Hindlimb muscle (tissue), 1 donor: ENCODE data around the gene PUS7. TPM values are rescaled to one million over a fixed set of nuclear protein-coding genes. Genes with fewer than 3 reads are reported as not detected.
"Not testable (repeated sequence)": the region's sequence is repeated elsewhere in the genome, so short reads cannot be mapped to it uniquely, and the experiment has no call there.

ENCODE experiments used
- DNase-seq: peaks from one replicate; pipeline ENCODE4 v3.0.0-alpha.2; 2013
- polyA plus RNA-seq: library from polyadenylated mRNA; unstranded; fragments of 120-200 nt; gene quantifications from one replicate; pipeline ENCODE4 v1.2.1, GENCODE V29; 2013; ENCODE audit not compliant: insufficient read length

The PUS7 gene
- polyA plus RNA-seq, 1 donor, result 12.6 TPM

DNA sequence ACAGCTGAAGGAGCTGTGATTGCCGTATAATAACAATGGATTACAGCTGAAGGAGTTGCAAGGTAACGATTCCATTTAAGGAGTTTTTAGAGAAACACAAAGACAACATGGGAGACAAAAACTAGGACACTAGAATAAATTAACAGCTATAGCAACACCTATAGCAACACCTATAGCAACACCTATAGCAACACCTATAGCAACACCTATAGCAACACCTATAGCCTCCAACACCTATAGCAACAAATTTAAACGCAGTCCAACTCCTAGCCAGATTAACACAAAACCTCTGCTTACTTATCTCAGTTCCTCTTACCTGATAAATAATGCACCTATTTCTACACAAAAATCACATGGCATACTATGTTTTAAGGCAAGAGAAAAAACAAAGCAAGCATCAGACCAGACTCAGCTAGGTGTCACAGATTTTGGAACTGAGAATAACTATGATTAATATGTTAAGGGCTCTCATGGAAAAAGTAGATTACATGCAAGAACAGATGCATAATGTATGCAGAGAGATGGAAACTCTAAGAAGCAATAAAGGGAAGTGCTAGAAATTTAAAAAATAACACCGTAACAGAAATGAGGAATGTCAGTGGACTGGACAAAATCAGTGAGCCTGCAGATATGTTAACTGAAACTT, 77.6 kb downstream of the PUS7 start:
- DNase-seq, result no peak

GRCh38 chr7:105442214-105442613, 79.9 kb downstream of the PUS7 start:
- not testable (repeated sequence) for DNase-seq

GRCh38 chr7:105439174-105439893, 82.7 kb downstream of the PUS7 start:
- no peak for DNase-seq

DNA sequence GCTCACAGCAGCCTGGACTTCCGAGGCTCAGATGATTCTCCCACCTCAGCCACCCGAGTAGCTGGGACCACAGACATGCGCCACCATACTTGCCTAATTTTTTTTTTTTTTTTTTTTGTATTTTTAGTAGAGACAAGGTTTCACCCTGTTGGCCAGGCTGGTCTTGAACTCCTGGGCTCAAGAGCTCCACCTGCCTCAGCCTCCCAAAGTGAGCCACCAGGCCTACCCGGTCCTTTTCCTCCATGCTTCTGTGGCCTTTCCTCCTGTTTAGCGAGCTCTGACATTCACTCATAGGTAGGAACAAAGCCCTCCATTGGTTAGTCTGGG, 83.3 kb downstream of the PUS7 start:
- no peak for DNase-seq

GRCh38 chr7:105438254-105438653, 83.8 kb downstream of the PUS7 start:
- DNase-seq, result no peak

DNA sequence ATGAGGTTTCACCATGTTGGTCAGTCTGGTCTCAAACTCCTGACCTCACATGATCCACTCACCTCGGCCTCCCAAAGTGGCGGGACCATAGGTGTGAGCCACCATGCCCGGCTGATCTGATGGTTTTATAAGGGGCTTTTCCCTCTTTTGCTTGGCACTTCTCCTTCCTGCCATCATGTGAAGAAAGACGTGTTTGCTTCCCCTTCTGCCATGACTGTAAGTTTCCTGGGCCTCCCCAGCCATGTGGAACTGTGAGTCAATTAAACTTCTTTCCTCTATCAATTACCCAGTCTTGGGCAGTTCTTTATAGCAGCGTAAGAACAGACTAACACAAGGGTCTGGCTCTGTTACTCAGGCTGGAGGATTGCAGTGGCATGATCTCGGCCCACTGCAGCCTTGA, 84.7 kb downstream of the PUS7 start:
- DNase-seq, result not testable (repeated sequence)

- peak; percentile 34 for DNase-seq
Observed at GRCh38 chr7:105429746-105430612, 92.1 kb downstream of the PUS7 start.

GRCh38 chr7:105426606-105427146, 95.4 kb downstream of the PUS7 start:
- no peak for DNase-seq

DNA sequence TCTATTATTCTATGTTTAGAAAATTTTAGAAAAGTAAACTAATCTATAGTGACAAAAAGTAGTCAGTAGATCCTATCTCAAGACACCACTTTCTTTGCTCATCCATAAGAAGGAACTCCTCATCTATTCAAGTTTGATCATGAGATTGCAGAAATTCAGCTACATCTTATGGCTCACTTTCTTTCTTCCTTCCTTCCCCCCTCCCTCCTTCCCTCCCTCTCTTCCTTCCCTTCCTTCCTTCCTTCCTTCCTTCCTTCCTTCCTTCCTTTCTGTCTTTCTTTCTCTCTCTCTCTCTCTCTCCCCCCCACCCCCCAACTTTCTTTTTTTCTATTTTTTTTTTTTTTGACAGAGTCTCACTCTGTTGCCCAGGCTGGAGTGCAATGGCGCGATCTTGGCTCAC, 98.1 kb downstream of the PUS7 start:
- DNase-seq, result no peak

GRCh38 chr7:105413887-105414437, 108.1 kb downstream of the PUS7 start:
- no peak for DNase-seq

GRCh38 chr7:105410774-105411173, 111.3 kb downstream of the PUS7 start:
- not testable (repeated sequence) for DNase-seq

DNA sequence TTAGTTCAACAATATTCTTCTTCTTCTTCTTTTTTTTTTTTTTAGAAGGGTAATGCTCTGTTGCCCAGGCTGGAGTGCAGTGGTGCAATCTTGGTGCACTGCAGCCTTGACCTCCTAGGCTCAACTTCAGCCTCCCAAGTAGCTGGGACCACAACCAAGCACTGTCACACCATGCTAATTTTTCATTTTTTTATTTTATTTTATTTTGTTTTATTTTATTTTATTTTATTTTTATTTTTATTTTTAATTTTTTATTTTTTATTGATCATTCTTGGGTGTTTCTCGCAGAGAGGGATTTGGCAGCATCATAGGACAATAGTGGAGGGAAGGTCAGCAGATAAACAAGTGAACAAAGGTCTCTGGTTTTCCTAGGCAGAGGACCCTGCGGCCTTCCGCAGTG, 112.3 kb downstream of the PUS7 start:
- not testable (repeated sequence) for DNase-seq

- DNase-seq, result no peak
Observed at GRCh38 chr7:105408791-105409410, 113.2 kb downstream of the PUS7 start.

Other genes starting within 250 kb of the PUS7 start
- gene SRPK2, start 133.3 kb downstream of the PUS7 start, polyA plus RNA-seq, result 34.6 TPM
- gene RINT1, start 9.9 kb upstream of the PUS7 start, polyA plus RNA-seq, result 21.5 TPM
- gene EFCAB10, start 59.2 kb upstream of the PUS7 start, polyA plus RNA-seq, result 0.93 TPM